CD4-positive, alpha-beta T cell treated with Interleukin-17A for 1 hour (primary cell): ENCODE measurements around the gene MOB3C.

Experiments used
- DNase-seq: peaks from one replicate; pipeline ENCODE4 v3.0.0-alpha.2; 2020

MOB3C gene

GRCh38 chr1:46603858-46604549 lies 12.6 kb downstream of the MOB3C start, which contains the start of gene MKNK1:
Gene MKNK1, minus strand, starts transcription at chr1:46604268. Its CDS starts 20,941 bp downstream, at chr1:46583327.
- DNase-seq = peak; percentile 98

- DNase-seq = no peak
Observed at GRCh38 chr1:46603481-46603857, 13.1 kb downstream of the MOB3C start.

- no peak for DNase-seq
Observed at GRCh38 chr1:46601257-46602007, 15.2 kb downstream of the MOB3C start.

- no peak for DNase-seq
Observed at GRCh38 chr1:46599059-46599970, 17.3 kb downstream of the MOB3C start.

GRCh38 chr1:46596846-46597245 lies 19.8 kb downstream of the MOB3C start:
- DNase-seq = no peak

GRCh38 chr1:46596036-46596435 lies 20.6 kb downstream of the MOB3C start:
- no peak for DNase-seq

GRCh38 chr1:46595127-46595526 lies 21.5 kb downstream of the MOB3C start:
- DNase-seq = peak; percentile 36

GRCh38 chr1:46594063-46594462 lies 22.5 kb downstream of the MOB3C start:
- DNase-seq = no peak

- DNase-seq = no peak
Observed at GRCh38 chr1:46592823-46593222, 23.8 kb downstream of the MOB3C start.

GRCh38 chr1:46589529-46589928 lies 27.1 kb downstream of the MOB3C start:
- DNase-seq = no peak

GRCh38 chr1:46587069-46587468 lies 29.5 kb downstream of the MOB3C start:
- DNase-seq = no peak

- DNase-seq = no peak
Observed at GRCh38 chr1:46585312-46585938, 31.2 kb downstream of the MOB3C start.

GRCh38 chr1:46583494-46583893 lies 33.1 kb downstream of the MOB3C start:
- DNase-seq = no peak

- no peak for DNase-seq
Observed at GRCh38 chr1:46582972-46583371, 33.6 kb downstream of the MOB3C start.

- peak; percentile 34 for DNase-seq
Observed at GRCh38 chr1:46581681-46582455, 34.7 kb downstream of the MOB3C start.

- DNase-seq = no peak
Observed at GRCh38 chr1:46580140-46580903, 36.3 kb downstream of the MOB3C start.

GRCh38 chr1:46577671-46578070 lies 38.9 kb downstream of the MOB3C start:
- DNase-seq = no peak

GRCh38 chr1:46576596-46576995 lies 40.0 kb downstream of the MOB3C start:
- no peak for DNase-seq

- DNase-seq = no peak
Observed at GRCh38 chr1:46575778-46576177, 40.8 kb downstream of the MOB3C start.

- DNase-seq = no peak
Observed at GRCh38 chr1:46575300-46575699, 41.3 kb downstream of the MOB3C start.

GRCh38 chr1:46571691-46572225 lies 44.9 kb downstream of the MOB3C start:
- DNase-seq = no peak
